Fibroblast of the aortic adventitia (primary cell): Measurements from ENCODE around the gene ABHD13. TPM values are rescaled to one million over a fixed set of nuclear protein-coding genes. Genes with fewer than 3 reads are reported as not detected.
"Not testable (repeated sequence)": the region's sequence is repeated elsewhere in the genome, so short reads cannot be mapped to it uniquely, and the experiment has no call there.

Experiments
- DNase-seq: peaks from one replicate; pipeline ENCODE4 v3.0.0-alpha.2; 2010; ENCODE audit warnings: low read depth
- H3K4me3 ChIP-seq: 2 replicates; pipeline ENCODE4 v1.5.1; 2011; ENCODE audit warnings: low read depth, mild to moderate bottlenecking, control low read depth, low read length, moderate library complexity
- total RNA-seq: library from RNA; depleted of rRNA; stranded (reverse); fragments of >200 nt; gene quantifications from 2 replicates; pipeline ENCODE4 v1.2.3, GENCODE V29; 2012; ENCODE audit warnings: low replicate concordance
- TF ChIP-seq, protein P1 (sequence below): IDR thresholded peaks from 2 replicates; pipeline ENCODE4 v1.5.1; 2011; ENCODE audit warnings: mild to moderate bottlenecking, low read length, control low read depth, inconsistent platforms; ENCODE audit not compliant: insufficient read depth

The ABHD13 gene
- total RNA-seq, 1 donor: 10.2 TPM

DNA sequence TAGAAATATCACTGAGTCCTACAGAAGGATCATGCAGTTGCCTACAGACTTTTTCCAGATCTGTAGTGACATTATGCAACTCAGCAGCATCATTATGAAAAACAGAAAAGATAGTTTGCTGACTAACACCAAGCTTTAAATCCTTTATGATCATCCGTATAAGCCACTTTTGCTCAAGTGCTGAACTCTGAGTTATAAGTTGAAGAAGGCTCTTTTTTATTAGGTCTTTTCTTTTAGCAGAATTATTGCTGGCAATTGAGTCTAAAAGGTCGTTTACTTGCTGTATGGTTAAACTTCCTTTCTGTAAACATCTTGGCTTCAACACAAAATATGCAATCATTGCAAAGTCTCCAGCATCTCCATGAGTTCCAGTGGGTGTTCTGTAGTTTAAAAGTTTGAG is 7.6 kb upstream of the ABHD13 start:
- DNase-seq: no peak
- TF ChIP-seq, protein P1, sequence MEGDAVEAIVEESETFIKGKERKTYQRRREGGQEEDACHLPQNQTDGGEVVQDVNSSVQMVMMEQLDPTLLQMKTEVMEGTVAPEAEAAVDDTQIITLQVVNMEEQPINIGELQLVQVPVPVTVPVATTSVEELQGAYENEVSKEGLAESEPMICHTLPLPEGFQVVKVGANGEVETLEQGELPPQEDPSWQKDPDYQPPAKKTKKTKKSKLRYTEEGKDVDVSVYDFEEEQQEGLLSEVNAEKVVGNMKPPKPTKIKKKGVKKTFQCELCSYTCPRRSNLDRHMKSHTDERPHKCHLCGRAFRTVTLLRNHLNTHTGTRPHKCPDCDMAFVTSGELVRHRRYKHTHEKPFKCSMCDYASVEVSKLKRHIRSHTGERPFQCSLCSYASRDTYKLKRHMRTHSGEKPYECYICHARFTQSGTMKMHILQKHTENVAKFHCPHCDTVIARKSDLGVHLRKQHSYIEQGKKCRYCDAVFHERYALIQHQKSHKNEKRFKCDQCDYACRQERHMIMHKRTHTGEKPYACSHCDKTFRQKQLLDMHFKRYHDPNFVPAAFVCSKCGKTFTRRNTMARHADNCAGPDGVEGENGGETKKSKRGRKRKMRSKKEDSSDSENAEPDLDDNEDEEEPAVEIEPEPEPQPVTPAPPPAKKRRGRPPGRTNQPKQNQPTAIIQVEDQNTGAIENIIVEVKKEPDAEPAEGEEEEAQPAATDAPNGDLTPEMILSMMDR: no peak
- H3K4me3 ChIP-seq: no peak overlapping the region

DNA sequence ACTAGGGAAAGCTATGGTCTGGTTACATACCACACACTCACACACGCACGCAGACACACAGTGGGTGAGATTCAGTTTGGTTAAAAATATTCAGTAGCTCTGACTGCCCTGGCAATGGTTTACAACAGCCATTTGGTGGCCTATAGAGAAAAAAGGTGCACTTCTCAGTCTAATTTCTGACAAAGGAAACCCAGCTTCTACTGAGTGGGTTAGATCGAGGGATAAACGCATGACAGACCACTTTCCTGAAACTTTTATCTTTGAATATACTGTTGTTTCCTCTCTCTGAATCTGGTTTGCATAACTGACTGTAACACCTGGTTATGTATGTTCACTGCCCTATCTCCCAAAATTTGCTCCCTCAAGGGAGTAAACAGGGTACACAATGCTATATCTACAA is 5.3 kb upstream of the ABHD13 start:
- TF ChIP-seq, protein P1: no peak
- no peak for DNase-seq
- H3K4me3 ChIP-seq: no peak overlapping the region

DNA sequence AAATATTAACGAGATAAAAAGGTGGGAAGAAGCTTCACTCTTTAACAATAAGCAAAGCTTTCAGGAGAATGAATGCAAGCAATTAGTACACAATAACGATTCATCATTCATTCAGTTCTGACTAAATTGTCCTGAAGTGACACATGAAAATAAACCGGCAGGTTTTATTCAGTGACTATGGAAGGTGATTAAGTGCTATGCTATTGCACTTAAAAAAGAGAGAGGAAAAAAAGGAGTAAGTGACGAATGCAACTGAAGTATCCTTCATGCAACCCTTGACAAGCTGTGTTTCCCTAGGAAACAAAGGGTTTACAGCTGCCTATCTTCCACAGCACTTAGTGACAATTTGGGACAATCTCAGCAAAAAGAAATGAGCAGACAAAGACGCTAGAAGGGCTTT is 4.2 kb upstream of the ABHD13 start:
- TF ChIP-seq, protein P1: no peak
- H3K4me3 ChIP-seq: peak overlapping the region; percentile 76
- no peak for DNase-seq

DNA sequence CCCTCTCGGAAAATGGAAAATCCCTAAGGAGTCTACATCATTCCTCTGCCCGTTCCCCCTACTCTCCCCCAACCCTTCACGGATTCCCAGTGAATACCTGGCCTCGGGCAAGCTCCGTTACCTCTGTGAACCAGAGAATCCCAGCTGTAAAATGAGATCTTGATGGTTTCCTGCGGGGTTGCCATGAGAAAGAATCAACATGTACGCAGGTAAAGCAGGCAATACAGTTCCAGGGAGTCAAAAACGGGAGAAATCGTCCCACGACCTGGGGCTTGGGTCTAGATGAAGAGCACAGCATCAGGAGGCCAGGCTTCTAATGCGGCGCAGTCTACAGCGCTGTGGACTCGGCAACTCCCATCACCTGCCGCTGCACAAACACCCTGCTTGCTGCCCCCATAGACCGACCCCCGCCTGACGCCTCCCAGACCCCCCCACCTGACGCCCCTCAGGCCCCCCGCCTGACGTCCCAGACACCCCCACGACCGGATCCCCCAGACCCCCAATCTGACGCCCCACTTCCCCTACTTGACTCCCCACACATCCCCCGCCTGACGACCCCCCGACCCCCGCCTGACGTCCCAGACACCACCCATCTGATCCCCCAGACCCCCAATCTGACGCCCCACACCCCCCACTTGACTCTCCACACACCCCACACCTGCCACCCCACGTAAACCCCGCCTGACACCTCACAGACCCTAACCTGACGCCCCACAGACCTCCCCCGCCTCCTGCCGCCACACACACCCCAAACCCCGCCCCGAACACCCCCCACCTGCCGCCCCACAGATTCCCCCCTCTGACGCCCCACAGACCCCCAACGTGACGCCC is 3.5 kb upstream of the ABHD13 start:
- TF ChIP-seq, protein P1: no peak
- peak overlapping the region; percentile 76 for H3K4me3 ChIP-seq

DNA sequence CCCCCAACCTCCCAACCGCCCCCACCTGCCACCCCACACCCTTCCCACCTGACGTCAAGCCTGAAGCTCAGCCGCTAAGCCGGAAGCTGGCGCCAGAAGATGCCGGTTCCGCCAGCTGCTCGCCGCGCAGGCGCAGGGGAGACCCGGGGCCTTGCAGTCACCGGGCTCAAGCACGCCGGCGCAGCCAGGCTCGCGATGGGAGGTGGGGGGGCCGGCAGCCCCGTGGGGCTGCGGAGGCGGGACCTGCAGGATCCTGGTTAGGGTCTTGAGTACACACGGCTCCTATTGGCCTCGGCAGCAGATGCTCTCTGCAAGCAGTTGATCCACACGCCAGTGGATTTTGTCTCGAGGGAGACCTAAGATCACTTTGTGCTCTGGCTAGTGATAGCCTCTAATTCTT is 2.8 kb upstream of the ABHD13 start, which contains the start of gene LIG4:
TSS of gene LIG4 (minus strand) at position 101 of the 400 bp plus-strand sequence. CDS start 4,268 bp downstream, outside the sequence.
- peak; percentile 90 for DNase-seq
- H3K4me3 ChIP-seq: peak within 1 kb of the TSS; percentile 76
- TF ChIP-seq, protein P1: no peak

More for the DNA sequence above, 3.5 kb upstream of the ABHD13 start:
- no peak for DNase-seq

DNA sequence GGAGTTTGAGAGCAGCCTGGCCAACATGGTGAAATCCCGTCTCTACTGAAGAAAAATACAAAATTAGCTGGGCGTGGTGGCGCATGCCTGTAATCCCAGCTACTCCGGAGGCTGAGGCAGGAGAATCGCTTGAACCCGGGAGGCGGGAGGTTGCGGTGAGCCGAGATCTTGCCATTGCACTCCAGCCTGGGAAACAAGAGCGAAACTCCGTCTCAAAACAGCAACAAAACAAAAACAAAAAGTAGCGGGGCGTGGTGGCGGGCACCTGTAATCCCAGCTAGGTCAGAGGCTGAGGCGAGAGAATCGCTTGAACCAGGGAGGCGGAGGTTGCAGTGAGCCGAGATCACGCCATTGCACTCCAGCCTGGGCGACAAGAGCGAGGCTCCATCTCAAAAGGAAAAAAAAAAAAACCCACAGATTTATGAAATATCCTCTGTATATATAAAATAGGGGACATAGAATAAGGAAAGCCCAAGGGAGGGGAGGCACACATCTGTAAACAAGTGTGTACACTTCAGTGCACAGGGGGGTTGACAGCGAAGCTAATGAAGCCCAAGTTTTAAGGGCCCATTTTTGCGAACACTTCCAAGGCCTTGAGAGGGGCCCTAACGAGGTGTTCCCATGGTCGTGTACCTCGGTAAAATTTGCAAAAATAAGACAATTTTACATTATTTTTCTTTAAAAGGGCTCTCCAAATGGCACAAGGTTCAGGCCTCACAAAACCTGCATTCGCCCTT is 717 bp upstream of the ABHD13 start:
- H3K4me3 ChIP-seq: peak overlapping the region; percentile 86
- not testable (repeated sequence) for DNase-seq

DNA sequence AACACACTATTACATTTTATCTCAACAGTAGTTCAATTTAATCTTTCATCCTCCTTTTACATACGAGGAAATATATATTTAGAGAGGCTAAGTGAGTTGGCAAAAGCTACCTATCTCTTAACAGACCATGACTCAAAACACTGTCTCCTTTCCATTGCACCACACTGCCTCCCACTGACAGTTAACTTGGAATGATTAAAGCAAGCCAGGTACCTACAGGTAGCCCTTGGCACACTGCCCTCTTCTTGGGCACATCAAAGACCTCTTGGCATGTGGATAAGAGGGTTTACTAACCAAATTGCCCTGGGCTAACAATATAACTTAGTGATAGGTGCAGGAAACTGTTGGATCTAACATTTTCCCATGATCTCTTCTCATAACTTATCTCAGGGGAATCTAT is 1.8 kb downstream of the ABHD13 start:
- TF ChIP-seq, protein P1: no peak
- peak overlapping the region; percentile 3 for H3K4me3 ChIP-seq
- no peak for DNase-seq
